HCT116 (cell line): ENCODE results near the gene PNO1. TPM values are rescaled to one million over a fixed set of nuclear protein-coding genes. Genes with fewer than 3 reads are reported as not detected.

Source experiments
- ATAC-seq: fragments of 200-7000 bp; cut with Tn5 transposase; 2 replicates; pipeline ENCODE4 v1.9.1; 2020; ENCODE audit warnings: mild to moderate bottlenecking, moderate library complexity
- BruUV-seq: library from RNA; stranded (reverse); fragments of 400-500 nt; replicated peaks from 2 replicates; lab custom pipeline; 2021; lab: Mats Ljungman, UMichigan
- CTCF ChIA-PET: fragments of 300-600 bp; sonication (Branson Sonifier 250); formaldehyde crosslinking; loops from one replicate; lab custom pipeline; 2021; ENCODE audit warnings: antibody characterized with exemption; lab: Charles Lee
- POLR2A ChIA-PET: fragments of 300-600, 350-600 bp; sonication (Branson Sonifier 250); formaldehyde crosslinking; loops from one replicate; lab custom pipeline; 2021; ENCODE audit warnings: antibody characterized with exemption; lab: Charles Lee
- RAD21 ChIA-PET, 2 experiments: fragments of 300-600 bp; sonication (Branson Sonifier 250); formaldehyde crosslinking; loops; one replicate each; lab custom pipeline; 2023; ENCODE audit warnings: low total read pairs in 2 of 2; ENCODE audit not compliant: uncharacterized antibody in 2 of 2, unreplicated experiment in 2 of 2, low non-redundant PET in 1 of 2; lab: Charles Lee
- DNase-seq: peaks from one replicate; pipeline ENCODE4 v3.0.0-alpha.2; 2010; ENCODE audit warnings: low read depth, low spot score
- H2AFZ ChIP-seq: fragments of 200-600 bp; shearing (Covaris generic), sonication (generic); 2 replicates; pipeline ENCODE4 v1.6.1; 2017; ENCODE audit warnings: low read depth, mixed run types, mixed read lengths, antibody characterized with exemption, low read length; ENCODE audit not compliant: poor library complexity, severe bottlenecking
- H3K27ac ChIP-seq: 2 replicates; pipeline ENCODE4 v1.5.1; 2012; ENCODE audit warnings: low read depth, low read length
- H3K27me3 ChIP-seq: fragments of 200-600 bp; sonication (generic); 2 replicates; pipeline ENCODE4 v1.6.1; 2016; ENCODE audit warnings: mixed run types, low read length, mixed read lengths; ENCODE audit not compliant: insufficient read depth
- H3K36me3 ChIP-seq, 2 experiments: fragments of 200-500 bp in 1 of 2; fragments of 200-600 bp in 1 of 2; sonication (Bioruptor generic) in 1 of 2; sonication (generic) in 1 of 2; 2 replicates each; pipeline versions ENCODE4 v1.5.1 to v1.6.1; 2014 to 2016; ENCODE audit warnings: low read length in 2 of 2, inconsistent platforms in 1 of 2, mixed read lengths in 1 of 2, mixed run types in 1 of 2; ENCODE audit not compliant: insufficient read depth in 2 of 2, control insufficient read depth in 1 of 2
- H3K4me1 ChIP-seq, 2 experiments: fragments of 200-600 bp in 1 of 2; sonication (generic) in 1 of 2; 2 replicates each; pipeline versions ENCODE4 v1.5.1 to v1.6.1; 2012 to 2017; ENCODE audit warnings: low read length in 2 of 2, inconsistent platforms in 1 of 2, mild to moderate bottlenecking in 1 of 2, mixed read lengths in 1 of 2, mixed run types in 1 of 2, moderate library complexity in 1 of 2; ENCODE audit not compliant: insufficient read depth in 2 of 2, control insufficient read depth in 1 of 2
- H3K4me2 ChIP-seq: fragments of 200-600 bp; sonication (generic); 2 replicates; pipeline ENCODE4 v1.6.1; 2017; ENCODE audit warnings: mixed run types, low read length, mixed read lengths
- H3K4me3 ChIP-seq, 2 experiments: fragments of 200-600 bp in 1 of 2; sonication (generic) in 1 of 2; replicated peaks in 1 of 2; 2 replicates each; pipeline ENCODE4 v1.5.1; 2011 to 2016; ENCODE audit warnings: low read length in 2 of 2, control low read depth in 1 of 2, low read depth in 1 of 2, mild to moderate bottlenecking in 1 of 2, mixed read lengths in 1 of 2, mixed run types in 1 of 2
- H3K79me2 ChIP-seq: fragments of 200-600 bp; sonication (generic); 2 replicates; pipeline ENCODE4 v1.6.1; 2017; ENCODE audit warnings: mild to moderate bottlenecking, mixed run types, low read length, moderate library complexity, mixed read lengths; ENCODE audit not compliant: insufficient read depth
- H3K9ac ChIP-seq: fragments of 200-600 bp; sonication (generic); 2 replicates; pipeline ENCODE4 v1.6.1; 2016; ENCODE audit warnings: low read length, mixed read lengths
- H3K9me2 ChIP-seq: fragments of 200-600 bp; sonication (generic), shearing (Covaris generic); 2 replicates; pipeline ENCODE4 v1.6.1; 2017; ENCODE audit warnings: mixed run types, mild to moderate bottlenecking, moderate library complexity; ENCODE audit not compliant: insufficient read depth
- H3K9me3 ChIP-seq, 2 experiments: fragments of 200-500 bp in 1 of 2; fragments of 200-600 bp in 1 of 2; sonication (Bioruptor generic) in 1 of 2; sonication (generic) in 1 of 2; 2 replicates each; pipeline ENCODE4 v1.6.1; 2014 to 2017; ENCODE audit warnings: low read length in 2 of 2, mixed read lengths in 2 of 2, inconsistent platforms in 1 of 2, low read depth in 1 of 2, mild to moderate bottlenecking in 1 of 2, mixed run types in 1 of 2, moderate library complexity in 1 of 2; ENCODE audit not compliant: control insufficient read depth in 1 of 2, insufficient read depth in 1 of 2
- H4K20me1 ChIP-seq: fragments of 200-600 bp; sonication (generic), shearing (Covaris generic); 2 replicates; pipeline ENCODE4 v1.6.1; 2017; ENCODE audit warnings: mixed run types, mild to moderate bottlenecking, moderate library complexity; ENCODE audit not compliant: insufficient read depth
- EGR1 ChIP-seq: IDR thresholded peaks from 2 replicates; pipeline ENCODE4 v1.6.1; 2012; ENCODE audit warnings: low read depth
- ELF1 ChIP-seq: IDR thresholded peaks from 2 replicates; pipeline ENCODE4 v1.6.1; 2012; ENCODE audit warnings: low read depth, borderline replicate concordance
- RAD21 ChIP-seq: IDR thresholded peaks from 2 replicates; pipeline ENCODE4 v1.6.1; 2012; ENCODE audit warnings: low read depth, mild to moderate bottlenecking
- YY1 ChIP-seq: IDR thresholded peaks from 2 replicates; pipeline ENCODE4 v1.6.1; 2011; ENCODE audit warnings: low read length, low read depth, moderate library complexity, mild to moderate bottlenecking; ENCODE audit not compliant: insufficient replicate concordance; ENCODE audit errors: extremely low read depth
- intact Hi-C: fragments of 100-400 bp; cut with micrococcal nuclease; formaldehyde crosslinking; loops from 2 replicates; pipeline ENCODE4 v1.10.0; 2022
- total RNA-seq: library from RNA; stranded (reverse); gene quantifications from one replicate; pipeline ENCODE4 v1.2.1, GENCODE V29; 2021; ENCODE audit not compliant: unreplicated experiment
- TF ChIP-seq, protein P1 (sequence below): IDR thresholded peaks from 2 replicates; pipeline ENCODE4 v1.6.1; 2012; ENCODE audit warnings: low read depth
- TF ChIP-seq, protein P2 (sequence below): IDR thresholded peaks from 2 replicates; pipeline ENCODE4 v1.6.1; 2012
- TF ChIP-seq, protein P3 (sequence below): IDR thresholded peaks from 2 replicates; pipeline ENCODE4 v1.6.1; 2012
- TF ChIP-seq, protein P4 (sequence below), 3 experiments: fragments of 200-600 bp in 1 of 3; sonication (generic) in 1 of 3; IDR thresholded peaks in 2 of 3; conservative IDR thresholded peaks in 1 of 3; 2 replicates each; pipeline ENCODE4 v1.5.1; 2012 to 2017; ENCODE audit warnings: low read depth in 2 of 3, low read length in 2 of 3, antibody characterized with exemption in 1 of 3, borderline replicate concordance in 1 of 3, control low read depth in 1 of 3, mild to moderate bottlenecking in 1 of 3, mixed read lengths in 1 of 3, mixed run types in 1 of 3, moderate library complexity in 1 of 3; ENCODE audit not compliant: insufficient read depth in 1 of 3
- TF ChIP-seq, protein P5 (sequence below): IDR thresholded peaks from 2 replicates; pipeline ENCODE4 v1.6.1; 2011; ENCODE audit warnings: mild to moderate bottlenecking, low read length, moderate library complexity; ENCODE audit not compliant: insufficient replicate concordance; ENCODE audit errors: extremely low read depth

PNO1 gene
- total RNA-seq, 1 experiment from 2014 or later, result 23.3 TPM

DNA sequence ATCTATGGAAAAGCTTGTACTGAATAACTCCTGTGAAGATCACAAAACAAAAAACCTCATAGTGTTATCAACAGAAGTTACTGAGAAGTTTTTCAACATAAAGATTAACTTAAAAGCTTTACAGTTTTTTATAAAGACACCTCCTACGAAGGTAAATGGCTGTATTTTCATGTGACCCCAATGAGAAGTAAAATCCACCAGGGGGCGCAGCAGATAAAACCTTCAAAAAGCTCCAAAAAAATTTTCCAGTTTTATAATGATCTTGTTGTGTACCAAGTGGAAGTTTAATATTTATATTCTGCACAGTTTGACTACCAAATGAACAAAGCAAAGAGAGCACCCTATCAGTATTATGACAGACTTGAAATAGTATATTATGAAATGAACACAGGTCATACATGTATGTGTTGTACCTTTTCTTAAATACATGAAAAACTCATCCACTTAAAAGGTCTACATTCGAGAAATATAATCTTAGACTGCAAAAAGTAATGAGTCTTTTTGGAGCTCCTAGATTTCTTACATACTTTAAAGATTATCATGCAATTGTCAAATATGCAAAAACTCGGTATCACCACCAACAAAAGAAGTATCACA is 38.5 kb downstream of the PNO1 start:
- Histone ChIP-seq H3K36me3 (no peaks in the 10 kb centered on the region), H3K9me2 (no peaks in the 10 kb centered on the region), H3K4me1 (peaks cover 2 to 24% of the 10 kb centered on the region in 2 experiments; a peak in 3 of 4 replicates), H3K4me3 (no peak overlapping the region), H4K20me1 (peaks cover 18% of the 10 kb centered on the region), H3K9me3 (no peaks in the 10 kb centered on the region), H3K27ac (no peak overlapping the region), H2AFZ (no peak overlapping the region), H3K79me2 (peaks cover 94% of the 10 kb centered on the region), H3K4me2 (no peak overlapping the region), H3K27me3 (no peaks in the 10 kb centered on the region), H3K9ac (no peak overlapping the region)
- no peak for TF ChIP-seq EGR1
- TF ChIP-seq, protein P1, sequence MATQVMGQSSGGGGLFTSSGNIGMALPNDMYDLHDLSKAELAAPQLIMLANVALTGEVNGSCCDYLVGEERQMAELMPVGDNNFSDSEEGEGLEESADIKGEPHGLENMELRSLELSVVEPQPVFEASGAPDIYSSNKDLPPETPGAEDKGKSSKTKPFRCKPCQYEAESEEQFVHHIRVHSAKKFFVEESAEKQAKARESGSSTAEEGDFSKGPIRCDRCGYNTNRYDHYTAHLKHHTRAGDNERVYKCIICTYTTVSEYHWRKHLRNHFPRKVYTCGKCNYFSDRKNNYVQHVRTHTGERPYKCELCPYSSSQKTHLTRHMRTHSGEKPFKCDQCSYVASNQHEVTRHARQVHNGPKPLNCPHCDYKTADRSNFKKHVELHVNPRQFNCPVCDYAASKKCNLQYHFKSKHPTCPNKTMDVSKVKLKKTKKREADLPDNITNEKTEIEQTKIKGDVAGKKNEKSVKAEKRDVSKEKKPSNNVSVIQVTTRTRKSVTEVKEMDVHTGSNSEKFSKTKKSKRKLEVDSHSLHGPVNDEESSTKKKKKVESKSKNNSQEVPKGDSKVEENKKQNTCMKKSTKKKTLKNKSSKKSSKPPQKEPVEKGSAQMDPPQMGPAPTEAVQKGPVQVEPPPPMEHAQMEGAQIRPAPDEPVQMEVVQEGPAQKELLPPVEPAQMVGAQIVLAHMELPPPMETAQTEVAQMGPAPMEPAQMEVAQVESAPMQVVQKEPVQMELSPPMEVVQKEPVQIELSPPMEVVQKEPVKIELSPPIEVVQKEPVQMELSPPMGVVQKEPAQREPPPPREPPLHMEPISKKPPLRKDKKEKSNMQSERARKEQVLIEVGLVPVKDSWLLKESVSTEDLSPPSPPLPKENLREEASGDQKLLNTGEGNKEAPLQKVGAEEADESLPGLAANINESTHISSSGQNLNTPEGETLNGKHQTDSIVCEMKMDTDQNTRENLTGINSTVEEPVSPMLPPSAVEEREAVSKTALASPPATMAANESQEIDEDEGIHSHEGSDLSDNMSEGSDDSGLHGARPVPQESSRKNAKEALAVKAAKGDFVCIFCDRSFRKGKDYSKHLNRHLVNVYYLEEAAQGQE, result no peak
- TF ChIP-seq, protein P2, sequence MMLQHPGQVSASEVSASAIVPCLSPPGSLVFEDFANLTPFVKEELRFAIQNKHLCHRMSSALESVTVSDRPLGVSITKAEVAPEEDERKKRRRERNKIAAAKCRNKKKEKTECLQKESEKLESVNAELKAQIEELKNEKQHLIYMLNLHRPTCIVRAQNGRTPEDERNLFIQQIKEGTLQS, result no peak
- no peak for TF ChIP-seq ELF1
- TF ChIP-seq YY1, result no peak
- TF ChIP-seq, protein P3, sequence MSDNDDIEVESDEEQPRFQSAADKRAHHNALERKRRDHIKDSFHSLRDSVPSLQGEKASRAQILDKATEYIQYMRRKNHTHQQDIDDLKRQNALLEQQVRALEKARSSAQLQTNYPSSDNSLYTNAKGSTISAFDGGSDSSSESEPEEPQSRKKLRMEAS, result no peak
- TF ChIP-seq RAD21, result 0 out of 2 replicates have a peak, but pooled peaks have one; percentile 24
- TF ChIP-seq, protein P4, sequence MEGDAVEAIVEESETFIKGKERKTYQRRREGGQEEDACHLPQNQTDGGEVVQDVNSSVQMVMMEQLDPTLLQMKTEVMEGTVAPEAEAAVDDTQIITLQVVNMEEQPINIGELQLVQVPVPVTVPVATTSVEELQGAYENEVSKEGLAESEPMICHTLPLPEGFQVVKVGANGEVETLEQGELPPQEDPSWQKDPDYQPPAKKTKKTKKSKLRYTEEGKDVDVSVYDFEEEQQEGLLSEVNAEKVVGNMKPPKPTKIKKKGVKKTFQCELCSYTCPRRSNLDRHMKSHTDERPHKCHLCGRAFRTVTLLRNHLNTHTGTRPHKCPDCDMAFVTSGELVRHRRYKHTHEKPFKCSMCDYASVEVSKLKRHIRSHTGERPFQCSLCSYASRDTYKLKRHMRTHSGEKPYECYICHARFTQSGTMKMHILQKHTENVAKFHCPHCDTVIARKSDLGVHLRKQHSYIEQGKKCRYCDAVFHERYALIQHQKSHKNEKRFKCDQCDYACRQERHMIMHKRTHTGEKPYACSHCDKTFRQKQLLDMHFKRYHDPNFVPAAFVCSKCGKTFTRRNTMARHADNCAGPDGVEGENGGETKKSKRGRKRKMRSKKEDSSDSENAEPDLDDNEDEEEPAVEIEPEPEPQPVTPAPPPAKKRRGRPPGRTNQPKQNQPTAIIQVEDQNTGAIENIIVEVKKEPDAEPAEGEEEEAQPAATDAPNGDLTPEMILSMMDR (IDR thresholded peaks at IDR 0.05 in 2 of 3, conservative IDR thresholded peaks at IDR 0.05 in 1 of 3; ENCODE audit: borderline replicate concordance in 1 of 3, insufficient read depth in 1 of 3, low read depth in 2 of 3, low read length in 2 of 3), result peak; percentile 26 to 62 (median 38); a peak in 5 of 6 replicates
- TF ChIP-seq, protein P5, sequence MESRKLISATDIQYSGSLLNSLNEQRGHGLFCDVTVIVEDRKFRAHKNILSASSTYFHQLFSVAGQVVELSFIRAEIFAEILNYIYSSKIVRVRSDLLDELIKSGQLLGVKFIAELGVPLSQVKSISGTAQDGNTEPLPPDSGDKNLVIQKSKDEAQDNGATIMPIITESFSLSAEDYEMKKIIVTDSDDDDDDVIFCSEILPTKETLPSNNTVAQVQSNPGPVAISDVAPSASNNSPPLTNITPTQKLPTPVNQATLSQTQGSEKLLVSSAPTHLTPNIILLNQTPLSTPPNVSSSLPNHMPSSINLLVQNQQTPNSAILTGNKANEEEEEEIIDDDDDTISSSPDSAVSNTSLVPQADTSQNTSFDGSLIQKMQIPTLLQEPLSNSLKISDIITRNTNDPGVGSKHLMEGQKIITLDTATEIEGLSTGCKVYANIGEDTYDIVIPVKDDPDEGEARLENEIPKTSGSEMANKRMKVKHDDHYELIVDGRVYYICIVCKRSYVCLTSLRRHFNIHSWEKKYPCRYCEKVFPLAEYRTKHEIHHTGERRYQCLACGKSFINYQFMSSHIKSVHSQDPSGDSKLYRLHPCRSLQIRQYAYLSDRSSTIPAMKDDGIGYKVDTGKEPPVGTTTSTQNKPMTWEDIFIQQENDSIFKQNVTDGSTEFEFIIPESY, result no peak
- ChIA-PET POLR2A (no interaction called here), RAD21 (interaction anchor here in 1 of 2 experiments (0.7 kb wide), 1 partner anchor 48 kb away, joined by 3 read pairs; no protein-coding TSS in a partner anchor), CTCF (interaction anchor here (1.0 to 2.1 kb wide), 13 partner anchors 10 to 246 kb away, joined by 3 to 8 read pairs (median 4); partner anchors contain the start of gene PPP3R1)
- ATAC-seq (no peak), DNase-seq (no peak)
- no TSS peak for BruUV-seq
- intact Hi-C loops, result no loop called here
